Kasumi-1 (cell line): ENCODE measurements around the gene SLC44A3.
"Not testable (repeated sequence)": the region's sequence is repeated elsewhere in the genome, so short reads cannot be mapped to it uniquely, and the experiment has no call there.

Experiments used
- DNase-seq, 2 experiments: peaks; one replicate each; lab custom pipeline; 2025; lab: John Stamatoyannopoulos, UW

Gene SLC44A3

GRCh38 chr1:94934551-94934950 lies 114.4 kb downstream of the SLC44A3 start:
- no peak for DNase-seq

DNA sequence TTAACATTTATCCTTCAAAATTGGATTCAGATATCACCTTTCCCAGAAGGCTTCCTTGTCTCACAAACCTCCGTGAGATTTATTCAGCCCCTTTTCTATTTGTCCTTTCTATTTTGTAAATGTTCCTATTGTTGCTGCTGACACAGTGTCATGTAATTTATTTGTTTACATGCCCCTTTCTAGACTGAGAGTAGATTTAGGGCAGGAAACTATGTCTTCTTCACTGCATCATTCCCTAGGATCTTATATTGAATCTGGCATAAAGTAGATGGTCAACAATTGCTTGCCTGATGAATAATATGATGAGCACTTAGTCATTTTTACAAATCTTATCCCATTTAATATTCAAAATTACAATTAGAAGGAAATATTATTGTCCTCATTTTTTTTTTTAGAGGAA lies 114.9 kb downstream of the SLC44A3 start:
- DNase-seq = no peak

DNA sequence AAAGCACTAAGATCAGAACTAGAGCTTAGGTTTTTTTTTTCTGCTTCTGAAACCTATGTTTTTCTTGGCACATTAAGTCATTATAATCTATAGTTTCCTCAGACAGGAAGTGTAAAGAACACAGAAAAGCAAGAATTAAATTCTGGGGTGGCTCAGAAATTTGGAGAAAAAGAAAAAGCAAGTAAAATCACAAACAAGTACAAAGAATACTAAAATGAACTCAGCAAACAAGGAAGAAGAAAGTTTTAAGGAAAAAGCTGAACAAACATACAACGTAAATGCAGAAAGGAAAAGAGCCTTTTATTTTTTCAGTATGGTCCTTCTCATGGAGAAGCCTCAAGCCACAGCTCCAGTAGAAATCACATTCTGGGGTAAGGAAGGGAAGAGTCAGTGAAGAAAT lies 115.3 kb downstream of the SLC44A3 start:
- no peak for DNase-seq

- no peak for DNase-seq
Measured at GRCh38 chr1:94936861-94937620, 116.9 kb downstream of the SLC44A3 start.

DNA sequence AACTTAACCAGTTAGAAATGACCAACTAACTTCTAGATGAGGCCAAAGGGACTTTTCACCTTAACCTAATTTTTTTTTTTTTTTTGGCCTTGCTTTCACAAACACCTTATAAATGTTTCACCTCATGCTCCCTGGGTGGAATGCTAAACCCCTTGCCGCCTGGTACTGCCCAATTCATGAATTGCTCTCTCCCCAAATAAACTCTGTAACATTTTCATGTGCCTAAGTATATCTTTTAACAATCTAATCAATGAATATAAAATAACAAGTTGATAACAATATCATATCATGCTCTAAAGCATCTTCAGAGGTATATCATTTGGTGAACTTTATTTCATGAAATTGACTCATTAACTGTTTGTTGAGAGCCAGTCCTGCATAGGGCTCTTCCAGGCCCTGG lies 117.7 kb downstream of the SLC44A3 start:
- no peak for DNase-seq

- no peak for DNase-seq
Measured at GRCh38 chr1:94940738-94941137, 120.6 kb downstream of the SLC44A3 start.

GRCh38 chr1:94941480-94941879 lies 121.3 kb downstream of the SLC44A3 start:
- not testable (repeated sequence) for DNase-seq

- DNase-seq = no peak
Measured at GRCh38 chr1:94942171-94943128, 122.3 kb downstream of the SLC44A3 start.
